Osteocyte (in vitro differentiated cells): ENCODE measurements around the gene EIF4G3. TPM values are rescaled to one million over a fixed set of nuclear protein-coding genes. Genes with fewer than 3 reads are reported as not detected.

Experiments
- DNase-seq: peaks from one replicate; pipeline ENCODE4 v3.0.0; 2021; ENCODE audit warnings: mixed read lengths; ENCODE audit not compliant: unreplicated experiment; ENCODE audit errors: extremely low spot score
- H3K27ac Mint-ChIP-seq: one replicate; pipeline ENCODE4 v1.8.0; 2021; ENCODE audit warnings: mild to moderate bottlenecking, mixed read lengths; ENCODE audit not compliant: unreplicated experiment
- H3K27me3 Mint-ChIP-seq: one replicate; pipeline ENCODE4 v1.8.0; 2021; ENCODE audit warnings: mixed read lengths; ENCODE audit not compliant: unreplicated experiment
- H3K36me3 Mint-ChIP-seq: one replicate; pipeline ENCODE4 v1.8.0; 2021; ENCODE audit warnings: mixed read lengths; ENCODE audit not compliant: unreplicated experiment
- H3K4me1 Mint-ChIP-seq: one replicate; pipeline ENCODE4 v1.8.0; 2021; ENCODE audit warnings: mixed read lengths; ENCODE audit not compliant: unreplicated experiment
- H3K4me3 Mint-ChIP-seq: one replicate; pipeline ENCODE4 v1.8.0; 2021; ENCODE audit warnings: mild to moderate bottlenecking, moderate library complexity, mixed read lengths; ENCODE audit not compliant: unreplicated experiment
- H3K9me3 Mint-ChIP-seq: one replicate; pipeline ENCODE4 v1.8.0; 2021; ENCODE audit warnings: mixed read lengths; ENCODE audit not compliant: unreplicated experiment
- CTCF ChIP-seq: fragments of 200-600 bp; sonication (generic); IDR thresholded peaks from 2 replicates; pipeline ENCODE4 v1.5.0; 2021; ENCODE audit warnings: antibody characterized with exemption, mild to moderate bottlenecking, moderate library complexity
- total RNA-seq: library from RNA; stranded (reverse); gene quantifications from 2 replicates; pipeline ENCODE4 v1.2.1, GENCODE V29; 2021

Gene EIF4G3
- total RNA-seq, 1 donor from 2014 or later: 81.9 TPM

DNA sequence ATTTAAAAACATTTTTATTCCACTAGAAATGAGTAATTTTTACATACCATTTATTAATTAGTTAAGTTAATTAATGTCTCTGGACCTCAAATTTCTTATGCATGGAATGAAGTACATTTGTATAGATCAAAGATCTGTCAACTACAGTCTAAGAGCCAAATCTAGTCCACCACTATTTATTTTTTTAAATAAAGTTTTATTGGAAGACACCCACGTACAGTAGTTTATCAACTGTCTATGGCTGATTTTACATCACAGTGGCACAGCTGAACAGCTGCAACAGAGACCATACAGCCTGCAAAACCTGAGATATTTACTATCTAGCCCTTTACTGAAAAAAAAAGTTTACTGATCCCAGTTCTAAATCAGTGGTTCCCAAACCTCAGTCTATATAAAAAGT is 201.0 kb downstream of the EIF4G3 start:
- no peaks in the 10 kb centered on the region for H3K27me3 Mint-ChIP-seq
- no peak for TF ChIP-seq CTCF
- H3K27ac Mint-ChIP-seq: no peak overlapping the region
- peaks cover 18% of the 10 kb centered on the region for H3K36me3 Mint-ChIP-seq
- peaks cover 10% of the 10 kb centered on the region for H3K4me1 Mint-ChIP-seq
- no peak for DNase-seq
- H3K4me3 Mint-ChIP-seq: no peak overlapping the region
- no peaks in the 10 kb centered on the region for H3K9me3 Mint-ChIP-seq

DNA sequence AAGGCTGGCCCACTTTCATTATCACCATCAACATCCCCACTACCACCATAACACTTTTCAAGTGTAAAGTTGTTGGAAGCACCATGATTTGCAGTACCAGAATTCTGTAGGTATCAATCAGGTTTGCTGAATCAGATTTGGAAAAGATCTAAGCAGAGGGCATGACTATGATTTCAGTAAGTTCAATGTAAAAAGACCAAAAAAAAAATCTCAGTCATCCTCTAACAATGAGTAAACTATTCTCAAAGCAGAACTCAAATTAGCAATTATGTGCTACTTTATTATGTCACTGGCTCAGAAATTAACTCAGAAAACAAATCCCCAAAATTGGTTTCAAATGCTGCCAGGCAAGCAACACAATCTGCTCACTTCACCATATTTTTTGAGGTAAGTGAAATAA is 201.7 kb downstream of the EIF4G3 start:
- H3K27ac Mint-ChIP-seq: no peak overlapping the region
- TF ChIP-seq CTCF: no peak
- no peak overlapping the region for H3K4me3 Mint-ChIP-seq
- no peaks in the 10 kb centered on the region for H3K9me3 Mint-ChIP-seq
- H3K36me3 Mint-ChIP-seq: peaks cover 15% of the 10 kb centered on the region
- peaks cover 10% of the 10 kb centered on the region for H3K4me1 Mint-ChIP-seq
- no peaks in the 10 kb centered on the region for H3K27me3 Mint-ChIP-seq
- DNase-seq: no peak

DNA sequence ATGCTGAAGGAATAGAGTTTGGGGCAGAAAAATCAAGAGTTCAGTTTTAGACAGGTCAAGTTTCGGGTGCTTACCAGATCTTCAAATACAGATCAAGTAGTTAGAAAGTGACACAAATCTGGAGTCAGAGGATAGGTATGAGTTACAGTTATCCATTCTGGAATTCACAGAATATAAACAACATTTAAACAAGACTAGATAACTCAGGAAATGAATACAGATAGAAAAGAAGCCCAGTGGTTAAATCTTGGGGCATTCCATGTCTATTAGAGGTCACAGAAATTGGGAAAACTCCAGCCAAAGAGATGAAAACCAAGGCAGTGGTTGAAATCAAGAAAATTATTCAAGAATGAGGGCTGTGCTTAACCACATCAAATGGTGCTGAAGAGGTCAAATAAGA is 202.6 kb downstream of the EIF4G3 start:
- no peak for TF ChIP-seq CTCF
- peaks cover 12% of the 10 kb centered on the region for H3K36me3 Mint-ChIP-seq
- DNase-seq: no peak
- peaks cover 10% of the 10 kb centered on the region for H3K4me1 Mint-ChIP-seq
- H3K27me3 Mint-ChIP-seq: no peaks in the 10 kb centered on the region
- no peak overlapping the region for H3K27ac Mint-ChIP-seq
- no peak overlapping the region for H3K4me3 Mint-ChIP-seq
- no peaks in the 10 kb centered on the region for H3K9me3 Mint-ChIP-seq

DNA sequence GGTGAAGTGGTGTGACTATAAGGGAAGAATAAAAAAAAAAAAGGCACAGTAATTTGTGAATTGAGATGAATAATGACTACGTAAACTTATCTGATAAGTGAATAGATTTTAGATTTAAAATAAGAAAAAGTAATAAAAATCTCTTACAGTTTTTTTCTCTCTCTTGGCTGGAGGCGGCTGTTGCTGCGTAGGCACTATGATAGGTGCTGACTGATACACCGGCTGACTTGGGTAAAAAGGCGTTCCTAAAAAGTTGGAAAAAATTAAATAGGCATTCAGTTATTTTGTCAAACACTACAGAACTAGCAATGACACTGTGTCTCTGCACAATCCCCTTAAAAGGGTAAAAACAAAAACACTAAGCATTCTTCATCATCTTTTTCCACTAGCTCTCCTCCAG is 203.8 kb downstream of the EIF4G3 start:
- no peak overlapping the region for H3K27ac Mint-ChIP-seq
- H3K27me3 Mint-ChIP-seq: no peaks in the 10 kb centered on the region
- peaks cover 10% of the 10 kb centered on the region for H3K4me1 Mint-ChIP-seq
- DNase-seq: no peak
- no peaks in the 10 kb centered on the region for H3K9me3 Mint-ChIP-seq
- H3K36me3 Mint-ChIP-seq: peaks cover 14% of the 10 kb centered on the region
- TF ChIP-seq CTCF: no peak
- no peak overlapping the region for H3K4me3 Mint-ChIP-seq

GRCh38 chr1:20964540-20965484 is 211.9 kb downstream of the EIF4G3 start:
- Mint-ChIP-seq H3K9me3 (no peaks in the 10 kb centered on the region), H3K27ac (no peak overlapping the region), H3K27me3 (no peaks in the 10 kb centered on the region), H3K36me3 (peaks cover 16% of the 10 kb centered on the region), H3K4me3 (no peak overlapping the region), H3K4me1 (peaks cover 34% of the 10 kb centered on the region)
- no peak for DNase-seq
- no peak for TF ChIP-seq CTCF
